SK-N-SH (cell line): Measurements from ENCODE around the gene TMEM11. TPM values are rescaled to one million over a fixed set of nuclear protein-coding genes. Genes with fewer than 3 reads are reported as not detected.

Experiments used
- CTCF ChIA-PET: fragments of 300-600, 350-600 bp; formaldehyde crosslinking; extraction: SDS; loops from one replicate; lab custom pipeline; 2021; lab: Yijun Ruan, JAX
- POLR2A ChIA-PET: fragments of 350-600 bp; sonication (Branson Sonifier 250); formaldehyde crosslinking; extraction: SDS; loops from one replicate; lab custom pipeline; 2020; ENCODE audit warnings: antibody characterized with exemption, inconsistent platforms; lab: Yijun Ruan, JAX
- DNase-seq: peaks from one replicate; pipeline ENCODE4 v3.0.0; 2012
- H2AFZ ChIP-seq: fragments of 200-600 bp; sonication (generic); 2 replicates; pipeline ENCODE4 v1.8.1; 2016; ENCODE audit warnings: antibody characterized with exemption, mild to moderate bottlenecking, low read depth
- H3F3A ChIP-seq: fragments of 200-600 bp; sonication (generic); replicated peaks from 2 replicates; pipeline ENCODE3; 2016; ENCODE audit warnings: antibody characterized with exemption, mild to moderate bottlenecking; ENCODE audit not compliant: insufficient read depth
- H3K27ac ChIP-seq, 2 experiments: fragments of 200-500 bp in 1 of 2; fragments of 200-600 bp in 1 of 2; sonication (Bioruptor generic) in 1 of 2; sonication (generic), shearing (Covaris generic) in 1 of 2; 2 replicates each; pipeline versions ENCODE4 v1.5.1 to v1.6.1; 2014 to 2016; ENCODE audit warnings: low read depth in 2 of 2, inconsistent platforms in 1 of 2, low read length in 1 of 2, mild to moderate bottlenecking in 1 of 2, mixed read lengths in 1 of 2
- H3K27me3 ChIP-seq: fragments of 200-600 bp; sonication (generic), shearing (Covaris generic); 2 replicates; pipeline ENCODE4 v1.6.1; 2016; ENCODE audit warnings: mixed run types; ENCODE audit not compliant: insufficient read depth
- H3K36me3 ChIP-seq, 2 experiments: fragments of 200-500 bp in 1 of 2; fragments of 200-600 bp in 1 of 2; sonication (Bioruptor generic) in 1 of 2; sonication (generic) in 1 of 2; replicated peaks in 1 of 2; 2 replicates each; pipeline versions ENCODE3 to v1.5.1; 2014 to 2016; ENCODE audit warnings: low read length in 1 of 2, mild to moderate bottlenecking in 1 of 2; ENCODE audit not compliant: insufficient read depth in 2 of 2, control insufficient read depth in 1 of 2
- H3K4me1 ChIP-seq, 2 experiments: fragments of 200-500 bp in 1 of 2; fragments of 200-600 bp in 1 of 2; sonication (Bioruptor generic) in 1 of 2; sonication (generic), shearing (Covaris generic) in 1 of 2; 2 replicates each; pipeline versions ENCODE4 v1.5.1 to v1.6.1; 2014 to 2016; ENCODE audit warnings: low read depth in 1 of 2, low read length in 1 of 2, mixed run types in 1 of 2; ENCODE audit not compliant: insufficient read depth in 2 of 2, control insufficient read depth in 1 of 2
- H3K4me2 ChIP-seq: fragments of 200-600 bp; sonication (generic), shearing (Covaris generic); 2 replicates; pipeline ENCODE4 v1.6.1; 2017; ENCODE audit warnings: mixed run types
- H3K4me3 ChIP-seq, 2 experiments: fragments of 200-500 bp in 1 of 2; fragments of 200-600 bp in 1 of 2; sonication (Bioruptor generic) in 1 of 2; sonication (generic), shearing (Covaris generic) in 1 of 2; 2 replicates each; pipeline versions ENCODE4 v1.5.1 to v1.8.1; 2014 to 2016; ENCODE audit warnings: low read depth in 2 of 2, inconsistent platforms in 1 of 2, low read length in 1 of 2, mild to moderate bottlenecking in 1 of 2, mixed read lengths in 1 of 2, moderate library complexity in 1 of 2
- H3K79me2 ChIP-seq: fragments of 200-600 bp; sonication (generic); 2 replicates; pipeline ENCODE4 v1.8.1; 2017; ENCODE audit warnings: mild to moderate bottlenecking; ENCODE audit not compliant: insufficient read depth
- H3K9ac ChIP-seq: fragments of 200-600 bp; sonication (generic); 2 replicates; pipeline ENCODE4 v1.6.1; 2017; ENCODE audit warnings: mixed run types
- H3K9me2 ChIP-seq: fragments of 200-600 bp; sonication (generic); 2 replicates; pipeline ENCODE4 v1.6.1; 2017; ENCODE audit warnings: mixed run types
- H3K9me3 ChIP-seq: fragments of 200-600 bp; sonication (generic); 2 replicates; pipeline ENCODE4 v1.6.1; 2017; ENCODE audit warnings: mixed run types, mild to moderate bottlenecking, moderate library complexity
- H4K20me1 ChIP-seq: fragments of 200-600 bp; sonication (generic); 2 replicates; pipeline ENCODE4 v1.6.1; 2017; ENCODE audit warnings: mild to moderate bottlenecking, mixed run types; ENCODE audit not compliant: insufficient read depth
- CHD2 ChIP-seq: fragments of 150-350 bp; IDR thresholded peaks from 2 replicates; pipeline ENCODE4 v1.6.1; 2018; ENCODE audit warnings: low read length; ENCODE audit not compliant: partially characterized antibody
- CTCF ChIP-seq: fragments of 200-600 bp; sonication (generic); IDR thresholded peaks from 2 replicates; pipeline ENCODE4 v1.6.1; 2017; ENCODE audit warnings: antibody characterized with exemption, mild to moderate bottlenecking, moderate library complexity
- EZH2phosphoT487 ChIP-seq: fragments of 200-600 bp; sonication (generic); IDR thresholded peaks from 2 replicates; pipeline ENCODE4 v1.6.1; 2017; ENCODE audit warnings: low read depth, mixed run types, mild to moderate bottlenecking, antibody characterized with exemption, moderate library complexity, borderline replicate concordance
- FOXJ3 ChIP-seq: sonication (generic); formaldehyde crosslinking; IDR thresholded peaks from 2 replicates; pipeline ENCODE4 v1.5.1; 2020; ENCODE audit warnings: mild to moderate bottlenecking, missing genetic modification reagents
- FOXM1 ChIP-seq: IDR thresholded peaks from 2 replicates; pipeline ENCODE4 v1.4.0; 2012; ENCODE audit warnings: low read depth, mild to moderate bottlenecking
- GABPA ChIP-seq: IDR thresholded peaks from 2 replicates; pipeline ENCODE4 v1.4.0; 2012; ENCODE audit warnings: low read depth, mild to moderate bottlenecking
- IRF3 ChIP-seq: fragments of 150-350 bp; IDR thresholded peaks from 2 replicates; pipeline ENCODE4 v1.6.1; 2016; ENCODE audit warnings: mild to moderate bottlenecking, low read depth, low read length
- JUND ChIP-seq: IDR thresholded peaks from 2 replicates; pipeline ENCODE4 v1.4.0; 2012
- MEF2A ChIP-seq: IDR thresholded peaks from 2 replicates; pipeline ENCODE4 v1.4.0; 2012; ENCODE audit warnings: low read depth, borderline replicate concordance
- NFIC ChIP-seq: IDR thresholded peaks from 2 replicates; pipeline ENCODE4 v1.4.0; 2012; ENCODE audit warnings: borderline replicate concordance
- NRF1 ChIP-seq: IDR thresholded peaks from 2 replicates; pipeline ENCODE4 v1.6.1; 2012; ENCODE audit warnings: low read depth, mild to moderate bottlenecking, low read length
- POLR2AphosphoS5 ChIP-seq: IDR thresholded peaks from 2 replicates; pipeline ENCODE4 v1.6.1; 2012; ENCODE audit warnings: low read depth, low read length
- REST ChIP-seq: IDR thresholded peaks from 2 replicates; pipeline ENCODE4 v1.6.1; 2012; ENCODE audit warnings: mild to moderate bottlenecking, low read depth, low read length, moderate library complexity
- RFX5 ChIP-seq: IDR thresholded peaks from 2 replicates; pipeline ENCODE4 v1.6.1; 2012; ENCODE audit warnings: mild to moderate bottlenecking, improper control_type of control experiment, low read length
- RXRA ChIP-seq: IDR thresholded peaks from 2 replicates; pipeline ENCODE4 v1.4.0; 2012; ENCODE audit warnings: low read depth, mild to moderate bottlenecking, borderline replicate concordance
- SMC3 ChIP-seq: IDR thresholded peaks from 2 replicates; pipeline ENCODE4 v1.6.1; 2012; ENCODE audit warnings: low read depth, low read length, improper control_type of control experiment
- TCF12 ChIP-seq: IDR thresholded peaks from 2 replicates; pipeline ENCODE4 v1.4.0; 2012
- USF1 ChIP-seq: IDR thresholded peaks from 2 replicates; pipeline ENCODE4 v1.4.0; 2012; ENCODE audit warnings: low read depth, borderline replicate concordance
- WGBS: methylation state at CpG from one replicate; pipeline ENCODE4 v1.1.6; 2017; ENCODE audit warnings: low lambda C conversion rate; 5-methylcytosine and 5-hydroxymethylcytosine counted together
- polyA plus RNA-seq, 3 experiments: library from polyadenylated mRNA; depleted of rRNA; stranded (reverse); fragments of >200 nt; gene quantifications; 2 replicates each; pipeline ENCODE4 v1.2.3, GENCODE V29; 2012

TMEM11 gene
- polyA plus RNA-seq, 1 of the 3 experiments (the other 2 are of a cell fraction), result 52.3 TPM

- no peak overlapping the region for H3K4me3 ChIP-seq
- no peaks in the 10 kb centered on the region for H3K36me3 ChIP-seq
- TF ChIP-seq MEF2A (no peak), JUND (no peak), GABPA (no peak), USF1 (no peak), NRF1 (no peak), REST (no peak), EZH2phosphoT487 (no peak)
- DNase-seq, result no peak
- H2AFZ ChIP-seq, result no peak overlapping the region
- H3F3A ChIP-seq, result peaks cover 11% of the 10 kb centered on the region
- H3K4me1 ChIP-seq, result peaks cover 0 to 3% of the 10 kb centered on the region in 2 experiments; a peak in 2 of 4 replicates
- ChIA-PET CTCF (interaction anchor here (0.8 kb wide), 1 partner anchor 47 kb away, joined by 5 read pairs; no protein-coding TSS in a partner anchor), POLR2A (no interaction called here)
- no peak overlapping the region for H3K9ac ChIP-seq
- no peaks in the 10 kb centered on the region for H4K20me1 ChIP-seq
- no peak overlapping the region for H3K4me2 ChIP-seq
- WGBS, result 84% methylated on average over 5 of the region's 5 CpGs
- H3K79me2 ChIP-seq, result no peaks in the 10 kb centered on the region
- no peaks in the 10 kb centered on the region for H3K9me3 ChIP-seq
- H3K27ac ChIP-seq, result peak overlapping the region in 1 of 2 experiments; percentile 17; a peak in 1 of 4 replicates
- H3K9me2 ChIP-seq, result no peaks in the 10 kb centered on the region
- no peaks in the 10 kb centered on the region for H3K27me3 ChIP-seq
Measured at GRCh38 chr17:21166595-21167210, 47.3 kb downstream of the TMEM11 start.

GRCh38 chr17:21165922-21166594 lies 47.9 kb downstream of the TMEM11 start:
- Histone ChIP-seq H3F3A (peaks cover 17% of the 10 kb centered on the region), H4K20me1 (no peaks in the 10 kb centered on the region), H3K9ac (no peak overlapping the region), H3K4me3 (no peak overlapping the region), H3K4me1 (peaks cover 0 to 3% of the 10 kb centered on the region in 2 experiments; a peak in 2 of 4 replicates), H3K36me3 (no peaks in the 10 kb centered on the region), H3K4me2 (no peak overlapping the region), H3K27ac (peak overlapping the region in 1 of 2 experiments; percentile 17; a peak in 1 of 4 replicates), H3K79me2 (no peaks in the 10 kb centered on the region), H3K9me2 (no peaks in the 10 kb centered on the region), H3K27me3 (no peaks in the 10 kb centered on the region), H3K9me3 (no peaks in the 10 kb centered on the region), H2AFZ (no peak overlapping the region)
- POLR2A ChIA-PET, result no interaction called here
- TF ChIP-seq CTCF, result no peak
- TF ChIP-seq TCF12, result no peak
- no peak for TF ChIP-seq FOXM1
- no peak for TF ChIP-seq RFX5
- no peak for TF ChIP-seq POLR2AphosphoS5
- no peak for TF ChIP-seq IRF3
- no peak for TF ChIP-seq USF1
- no peak for TF ChIP-seq CHD2
- no peak for TF ChIP-seq RXRA
- no peak for TF ChIP-seq NFIC
- no peak for TF ChIP-seq FOXJ3 (CRISPR knock-in tag)
- no peak for TF ChIP-seq GABPA
- no peak for TF ChIP-seq SMC3
- WGBS, result 96% methylated on average over 10 of the region's 11 CpGs
- CTCF ChIA-PET, result no interaction called here
- no peak for DNase-seq
